K562 treated with DMSO at 1 percent for 24 hours (cell line): ENCODE measurements around the gene SLC18A3. TPM values are rescaled to one million over a fixed set of nuclear protein-coding genes. Genes with fewer than 3 reads are reported as not detected.

Source experiments
- total RNA-seq: library from RNA; unstranded; fragments of 300-600 nt; gene quantifications from 2 replicates; pipeline ENCODE4 v1.2.3, GENCODE V29; 2022; ENCODE audit warnings: low read depth; ENCODE audit not compliant: insufficient read depth

SLC18A3 gene
- not detected in 2 replicates for total RNA-seq

GRCh38 chr10:49610114-49610457 lies at the start of gene SLC18A3:
SLC18A3 (plus strand) TSS chr10:49610310; CDS start chr10:49610741, 431 bp downstream.

DNA sequence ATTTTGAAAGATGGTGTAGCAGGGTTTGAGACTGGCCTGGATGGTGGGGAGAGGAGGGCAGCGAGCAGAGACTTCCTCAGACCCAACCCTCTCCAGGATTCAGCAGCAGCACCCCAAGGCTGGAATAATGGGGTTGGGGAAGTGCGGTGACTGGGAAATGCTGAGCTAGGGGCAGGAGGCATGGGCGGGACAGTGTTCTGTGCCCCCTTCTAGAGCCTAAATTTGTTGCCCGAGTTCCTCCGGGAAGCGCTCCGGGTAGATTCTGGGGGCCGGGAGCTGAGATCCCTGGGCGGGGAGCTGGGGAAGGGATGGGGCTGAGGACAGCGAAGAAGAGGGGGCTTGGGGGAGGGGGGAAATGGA lies 3.8 kb downstream of the SLC18A3 start, which contains the start of gene CHAT:
Gene CHAT, plus strand, starts transcription at position 156 of the 360 bp plus-strand sequence. Its CDS starts 153 bp downstream, at position 309.

Other genes starting within 250 kb of the SLC18A3 start
- gene DRGX, start 214.2 kb upstream of the SLC18A3 start, total RNA-seq = not detected in 2 replicates
- 7.5 and 9.2 TPM in 2 replicates for gene ERCC6, start 71.2 kb upstream of the SLC18A3 start, total RNA-seq
- not detected in 2 replicates for gene CHAT, start 3.7 kb downstream of the SLC18A3 start, total RNA-seq
- gene C10orf53, start 69.3 kb downstream of the SLC18A3 start, total RNA-seq = not detected in 2 replicates
- gene OGDHL, start 152.0 kb downstream of the SLC18A3 start, total RNA-seq = 0.63 and 0.97 TPM in 2 replicates